GM21367 (cell line): ENCODE data around the gene HGS.

Experiments
- ATAC-seq: cut with Tn5 transposase; IDR thresholded peaks from one replicate; pipeline ENCODE4 v1.9.1; 2021; ENCODE audit not compliant: unreplicated experiment

The HGS gene

GRCh38 chr17:81685108-81685507 lies 1.3 kb downstream of the HGS start:
- no peak for ATAC-seq

GRCh38 chr17:81686614-81687013 lies 2.8 kb downstream of the HGS start:
- no peak for ATAC-seq

DNA sequence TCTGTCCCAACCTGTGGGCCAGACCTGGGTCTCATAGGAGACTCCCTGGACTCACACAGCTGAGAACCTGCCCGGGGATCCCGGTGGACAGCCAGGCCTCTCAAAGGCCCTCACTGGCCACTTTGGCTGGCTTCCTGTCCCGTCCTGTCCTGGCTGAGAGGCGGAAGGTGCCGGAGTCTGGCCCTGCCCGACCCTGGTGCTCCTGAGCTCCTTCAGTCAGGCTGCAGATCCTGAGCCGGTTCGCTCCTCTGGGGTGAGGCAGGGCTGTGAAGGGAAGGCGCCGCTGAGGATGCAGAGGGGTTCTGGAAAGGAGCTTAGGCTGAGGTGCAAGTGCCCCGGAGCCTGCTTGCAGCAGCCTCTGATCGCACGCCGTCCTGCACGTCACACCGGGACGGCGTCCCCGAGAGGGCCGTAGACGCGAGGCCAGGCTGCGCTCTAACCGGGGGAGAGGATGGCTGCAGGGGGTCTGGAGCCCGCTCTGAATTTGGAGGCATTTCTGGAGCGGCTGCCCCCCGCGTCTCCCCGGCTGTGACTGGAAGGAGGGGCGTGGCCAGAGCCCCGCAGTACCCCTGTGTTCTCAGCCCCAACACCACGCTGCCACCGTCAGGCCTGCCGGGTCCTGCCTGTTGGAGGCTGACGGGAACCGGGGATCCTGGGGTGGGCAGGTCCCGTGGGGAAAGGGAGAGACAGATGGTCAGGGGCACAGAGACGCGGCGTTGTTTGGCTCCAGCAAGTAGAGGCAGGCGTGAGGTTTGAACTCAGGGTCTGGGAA lies 4.1 kb downstream of the HGS start:
- no peak for ATAC-seq

DNA sequence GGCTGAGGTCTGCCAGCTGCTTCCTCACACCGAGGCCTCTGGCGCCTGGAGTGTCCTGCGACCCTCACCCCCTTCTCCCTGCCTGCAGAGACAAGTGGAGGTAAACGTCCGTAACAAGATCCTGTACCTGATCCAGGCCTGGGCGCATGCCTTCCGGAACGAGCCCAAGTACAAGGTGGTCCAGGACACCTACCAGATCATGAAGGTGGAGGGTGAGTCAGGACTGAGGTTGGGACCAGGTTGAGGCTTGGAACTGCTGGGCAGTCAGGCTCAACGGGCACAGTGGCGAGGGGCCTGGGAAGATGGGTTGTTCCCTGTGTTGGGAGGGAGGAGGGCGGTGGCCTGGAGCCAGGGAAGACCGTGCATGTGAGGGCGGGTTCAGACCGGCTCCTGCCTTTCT lies 4.8 kb downstream of the HGS start:
- no peak for ATAC-seq

GRCh38 chr17:81690066-81690465 lies 6.3 kb downstream of the HGS start:
- ATAC-seq, result no peak

DNA sequence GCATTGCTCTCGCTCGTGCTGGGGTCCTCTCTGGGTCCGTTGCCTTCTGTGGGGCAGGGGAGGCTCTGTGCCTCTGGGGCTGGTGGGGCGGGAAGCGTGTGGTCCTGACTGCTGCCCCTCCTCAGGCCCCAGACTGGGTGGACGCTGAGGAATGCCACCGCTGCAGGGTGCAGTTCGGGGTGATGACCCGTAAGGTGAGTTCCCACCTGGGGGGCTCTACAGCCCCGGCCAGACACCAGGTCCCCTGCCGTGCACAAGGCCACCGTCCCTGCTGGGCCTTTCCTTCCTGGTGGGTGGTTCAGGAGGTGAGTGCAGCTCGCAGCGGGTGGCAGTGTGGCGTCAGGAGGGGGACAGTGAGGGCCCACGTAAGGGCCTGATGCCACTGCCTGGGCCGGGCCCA lies 6.7 kb downstream of the HGS start:
- ATAC-seq, result no peak

GRCh38 chr17:81691196-81691595 lies 7.4 kb downstream of the HGS start:
- no peak for ATAC-seq

GRCh38 chr17:81691608-81692007 lies 7.8 kb downstream of the HGS start:
- no peak for ATAC-seq

GRCh38 chr17:81693509-81694210 lies 9.8 kb downstream of the HGS start:
- ATAC-seq, result no peak

- no peak for ATAC-seq
Observed at GRCh38 chr17:81694810-81695209, 11.0 kb downstream of the HGS start.

DNA sequence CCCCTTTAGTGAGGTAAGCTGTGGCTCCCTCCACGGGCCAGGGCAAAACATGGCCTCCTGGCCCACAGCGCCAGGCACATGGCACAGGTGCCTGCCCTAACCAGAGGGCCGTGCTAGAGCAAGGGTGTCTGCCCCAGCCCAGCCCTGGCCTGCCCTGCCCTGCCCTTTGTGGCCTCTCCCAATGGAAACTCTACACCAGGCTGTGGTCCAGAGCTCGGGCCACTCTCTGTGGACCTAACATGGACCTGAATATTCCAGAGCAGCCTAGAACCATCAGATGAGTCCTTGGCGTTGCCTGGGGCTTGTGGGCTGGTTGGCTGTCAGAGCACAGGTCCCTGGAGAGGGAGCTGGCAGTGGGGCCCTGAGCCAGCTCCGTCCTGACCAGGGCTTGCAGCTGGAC lies 11.4 kb downstream of the HGS start:
- no peak for ATAC-seq

GRCh38 chr17:81695801-81696200 lies 12.0 kb downstream of the HGS start:
- ATAC-seq, result no peak

DNA sequence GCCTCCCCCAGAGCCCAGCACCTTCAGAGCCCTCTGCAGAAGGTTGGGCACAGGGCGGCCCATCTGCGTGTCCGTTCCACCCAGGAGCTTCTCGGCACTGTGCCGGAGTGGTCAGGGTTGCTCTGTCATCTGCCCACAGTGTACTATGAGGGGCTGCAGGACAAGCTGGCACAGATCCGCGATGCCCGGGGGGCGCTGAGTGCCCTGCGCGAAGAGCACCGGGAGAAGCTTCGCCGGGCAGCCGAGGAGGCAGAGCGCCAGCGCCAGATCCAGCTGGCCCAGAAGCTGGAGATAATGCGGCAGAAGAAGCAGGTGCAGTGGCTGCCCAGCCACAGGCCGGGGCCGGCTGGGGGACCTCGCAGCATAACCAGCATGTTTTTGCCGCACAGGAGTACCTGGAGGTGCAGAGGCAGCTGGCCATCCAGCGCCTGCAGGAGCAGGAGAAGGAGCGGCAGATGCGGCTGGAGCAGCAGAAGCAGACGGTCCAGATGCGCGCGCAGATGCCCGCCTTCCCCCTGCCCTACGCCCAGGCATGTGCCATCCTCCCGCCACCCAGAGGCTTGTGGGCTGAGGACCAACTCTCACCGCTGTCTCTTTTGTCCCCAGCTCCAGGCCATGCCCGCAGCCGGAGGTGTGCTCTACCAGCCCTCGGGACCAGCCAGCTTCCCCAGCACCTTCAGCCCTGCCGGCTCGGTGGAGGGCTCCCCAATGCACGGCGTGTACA lies 12.6 kb downstream of the HGS start:
- no peak for ATAC-seq

DNA sequence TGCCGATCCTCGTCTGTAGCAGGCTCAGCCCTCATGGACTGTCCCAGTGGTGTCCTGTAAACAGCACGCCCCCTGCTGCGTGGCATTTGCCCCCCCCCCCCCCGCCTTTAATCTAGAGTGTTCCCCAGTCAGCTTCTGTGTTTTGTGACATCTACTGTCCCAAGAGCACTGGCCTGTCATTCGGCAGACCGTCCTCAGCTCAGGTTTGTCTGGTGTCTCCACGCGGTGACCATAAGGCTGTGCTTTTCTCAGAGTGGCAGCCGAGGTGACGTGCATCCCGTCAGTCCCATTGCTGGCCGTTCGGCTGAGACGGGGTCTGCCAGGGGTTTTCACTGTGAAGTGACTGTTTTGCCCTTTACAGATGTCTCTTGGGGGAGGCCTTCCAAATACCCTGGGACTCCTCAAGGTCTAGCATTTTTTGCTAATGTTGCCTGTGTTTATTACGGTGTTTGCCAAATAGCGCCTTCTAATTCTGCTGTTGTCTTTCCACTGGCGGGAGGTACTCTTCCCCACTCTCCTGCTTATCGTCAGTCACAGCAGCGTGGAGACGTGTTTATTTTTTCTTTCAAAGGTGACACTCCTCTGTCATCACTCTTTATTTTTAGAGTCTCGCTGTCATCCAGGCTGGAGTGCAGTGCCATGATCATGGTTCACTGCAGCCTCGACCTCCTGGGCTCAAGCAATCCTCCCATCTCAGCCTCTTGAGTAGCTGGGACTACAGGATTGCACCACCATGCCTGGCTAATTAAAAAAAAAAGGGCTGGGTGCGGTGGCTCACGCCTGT lies 13.6 kb downstream of the HGS start:
- no peak for ATAC-seq

DNA sequence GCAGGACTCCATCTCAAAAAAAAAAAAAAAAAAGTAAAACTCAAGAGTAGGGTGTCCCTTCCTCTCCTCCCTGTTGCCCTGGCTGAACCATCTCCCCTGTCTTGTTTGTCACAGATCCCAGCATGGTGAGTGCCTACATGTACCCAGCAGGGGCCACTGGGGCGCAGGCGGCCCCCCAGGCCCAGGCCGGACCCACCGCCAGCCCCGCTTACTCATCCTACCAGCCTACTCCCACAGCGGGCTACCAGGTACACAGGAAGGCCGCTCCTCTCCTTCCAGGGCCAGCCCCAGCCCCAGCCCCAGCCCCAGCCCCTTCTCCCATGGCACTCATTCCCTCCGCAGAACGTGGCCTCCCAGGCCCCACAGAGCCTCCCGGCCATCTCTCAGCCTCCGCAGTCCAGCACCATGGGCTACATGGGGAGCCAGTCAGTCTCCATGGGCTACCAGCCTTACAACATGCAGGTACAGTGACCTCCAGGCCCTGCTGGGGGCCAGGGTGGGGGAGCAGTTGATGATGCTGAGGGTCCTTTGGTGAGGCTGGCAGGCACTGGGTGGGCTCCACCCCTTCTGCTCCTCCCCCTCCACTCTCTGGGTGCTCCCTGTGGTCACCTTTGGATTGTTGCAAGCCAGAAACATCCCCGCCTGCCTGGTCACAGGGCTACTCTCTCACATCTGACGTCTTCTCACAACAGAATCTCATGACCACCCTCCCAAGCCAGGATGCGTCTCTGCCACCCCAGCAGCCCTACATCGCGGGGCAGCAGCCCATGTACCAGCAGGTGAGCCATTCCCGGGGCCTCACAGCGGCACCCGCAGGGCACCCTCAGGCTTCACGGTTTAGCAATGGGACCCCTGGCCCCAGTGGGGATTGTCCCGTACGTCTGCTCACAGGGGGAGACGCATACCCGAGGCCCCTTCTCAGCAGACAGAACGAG lies 16.8 kb downstream of the HGS start:
- no peak for ATAC-seq

GRCh38 chr17:81701288-81702071 lies 17.7 kb downstream of the HGS start:
- ATAC-seq, result no peak

DNA sequence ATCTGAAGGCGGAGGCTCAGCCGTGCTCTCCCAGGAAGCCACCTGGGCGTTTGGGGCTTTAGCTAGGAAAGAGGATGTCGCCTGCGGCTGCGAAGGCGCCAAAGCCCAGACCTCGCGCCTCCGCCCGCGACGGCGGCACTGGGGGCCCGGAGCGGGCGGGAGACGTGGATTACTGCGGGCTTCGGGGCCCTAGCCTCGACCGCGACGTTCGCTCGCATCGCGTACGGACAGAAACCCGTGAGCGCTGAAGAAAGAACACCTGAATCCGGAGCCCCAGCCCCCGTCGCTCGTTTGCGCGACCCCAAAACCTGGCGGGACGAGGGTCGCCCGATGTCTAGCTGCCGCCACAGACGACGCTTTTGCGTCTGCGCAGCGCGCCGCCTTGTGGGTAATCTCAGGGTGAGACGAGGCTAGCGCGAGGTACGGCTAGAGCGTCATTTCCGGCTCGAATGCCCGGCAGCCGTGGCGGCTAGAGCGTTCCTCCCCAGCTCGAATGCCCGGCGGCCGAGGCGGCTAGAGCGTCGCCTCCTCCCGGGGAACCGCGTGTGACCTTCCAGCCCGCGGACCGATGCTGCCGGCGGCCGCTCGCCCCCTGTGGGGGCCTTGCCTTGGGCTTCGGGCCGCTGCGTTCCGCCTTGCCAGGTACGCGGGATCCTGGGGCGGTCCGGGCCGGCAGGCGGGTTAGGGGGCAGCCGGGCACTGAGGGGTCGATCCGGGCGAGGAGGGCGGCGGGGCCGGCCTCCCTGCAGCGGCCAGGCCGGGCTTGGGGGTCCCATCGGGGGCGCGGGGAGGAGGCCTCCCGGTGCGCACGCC lies 19.3 kb downstream of the HGS start, which contains the start of gene MRPL12:
TSS of gene MRPL12 (plus strand) at position 434 of the 813 bp plus-strand sequence. CDS start at position 569, 135 bp downstream.
- ATAC-seq, result peak; percentile 67
